HG03045 (cell line): ENCODE measurements around the gene THOC6.

Experiments
- ATAC-seq: cut with Tn5 transposase; IDR thresholded peaks from one replicate; pipeline ENCODE4 v1.9.1; 2021; ENCODE audit warnings: mild to moderate bottlenecking, moderate library complexity; ENCODE audit not compliant: unreplicated experiment

THOC6 gene

GRCh38 chr16:3023669-3024478 lies at the start of gene THOC6, which contains the start of gene HCFC1R1:
TSS of gene THOC6 (plus strand) at chr16:3024035. CDS start at chr16:3024327, 292 bp downstream.
TSS of gene HCFC1R1 (minus strand) at chr16:3023942. CDS start at chr16:3023941, 1 bp downstream.
- peak; percentile 67 for ATAC-seq

DNA sequence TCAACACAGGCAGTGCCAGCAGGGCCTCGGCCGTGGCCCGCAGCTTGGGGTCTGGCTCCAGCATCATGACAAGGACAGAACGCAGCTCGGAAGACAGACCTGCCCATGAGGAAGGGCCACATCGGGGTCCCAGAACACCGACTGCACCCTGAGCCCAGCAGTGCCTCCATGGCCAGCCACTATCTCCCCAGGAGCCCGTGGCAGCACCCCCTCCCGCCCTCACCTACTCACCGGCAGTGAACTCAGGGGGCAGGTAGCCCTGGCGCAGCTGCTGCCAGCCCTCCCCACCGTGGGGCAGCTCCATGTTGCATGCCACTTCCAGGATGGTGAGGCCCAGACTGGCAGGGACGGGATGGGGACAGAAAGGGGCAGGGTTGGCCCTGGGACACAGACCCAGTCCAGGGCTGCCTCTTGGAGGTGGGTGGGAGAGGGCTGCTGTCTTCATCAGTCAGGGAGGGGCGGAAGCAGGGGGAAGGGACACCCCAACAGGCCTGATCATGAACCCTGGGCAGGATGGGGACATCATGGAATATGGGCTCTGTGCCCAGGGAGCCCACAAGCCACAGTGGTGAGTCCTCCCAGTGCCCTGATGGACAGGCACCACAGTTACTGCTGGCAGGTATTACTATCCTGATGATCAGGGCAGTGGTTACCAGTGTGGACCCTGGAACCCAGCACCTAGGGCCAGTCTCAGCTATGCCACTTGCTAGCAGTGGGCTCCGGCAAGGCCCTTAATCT lies 49.3 kb upstream of the THOC6 start:
- no peak for ATAC-seq

GRCh38 chr16:2975161-2975795 lies 48.6 kb upstream of the THOC6 start:
- no peak for ATAC-seq

DNA sequence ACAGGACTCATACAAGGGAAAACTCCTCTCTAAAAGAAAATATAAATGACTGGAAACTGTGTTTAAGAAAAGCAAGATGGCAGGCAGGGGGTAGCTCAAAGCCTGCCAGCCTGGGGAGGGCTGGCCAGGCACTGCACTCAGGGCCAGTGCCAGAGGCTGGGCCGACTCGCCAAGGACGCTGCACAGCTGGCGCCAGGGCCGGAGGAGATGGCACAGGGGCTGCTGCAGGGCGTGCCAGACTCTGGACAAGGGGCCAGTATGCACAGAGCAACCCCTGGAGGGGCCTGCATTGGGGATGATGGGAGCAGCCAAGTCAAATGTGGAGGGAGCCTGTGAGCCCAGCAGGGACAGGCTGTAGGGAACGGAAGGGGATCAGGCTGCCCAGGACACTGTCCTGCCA lies 47.6 kb upstream of the THOC6 start:
- no peak for ATAC-seq

GRCh38 chr16:2976673-2977072 lies 47.2 kb upstream of the THOC6 start:
- no peak for ATAC-seq

DNA sequence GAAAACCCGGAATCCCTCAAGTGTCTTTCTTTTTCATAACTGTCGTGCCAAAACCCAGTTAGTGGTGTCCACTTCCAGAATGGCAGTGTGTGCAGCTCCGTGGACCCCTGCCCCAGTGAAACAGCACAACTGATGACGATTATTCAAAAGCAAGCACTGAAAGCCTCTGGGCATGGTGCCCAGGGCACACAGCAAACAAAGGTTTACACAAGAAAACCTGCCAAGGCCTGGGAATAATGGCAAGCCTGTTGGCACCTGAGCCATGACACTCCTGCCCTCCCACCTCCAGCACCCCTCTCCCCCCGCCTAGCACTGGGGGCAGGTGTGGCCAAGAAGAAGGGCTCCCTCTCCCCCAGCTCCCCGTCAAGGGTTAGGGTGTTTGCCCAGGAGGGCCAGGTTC lies 46.4 kb upstream of the THOC6 start:
- ATAC-seq, result no peak

GRCh38 chr16:2979669-2980226 lies 44.1 kb upstream of the THOC6 start:
- peak; percentile 1 for ATAC-seq

DNA sequence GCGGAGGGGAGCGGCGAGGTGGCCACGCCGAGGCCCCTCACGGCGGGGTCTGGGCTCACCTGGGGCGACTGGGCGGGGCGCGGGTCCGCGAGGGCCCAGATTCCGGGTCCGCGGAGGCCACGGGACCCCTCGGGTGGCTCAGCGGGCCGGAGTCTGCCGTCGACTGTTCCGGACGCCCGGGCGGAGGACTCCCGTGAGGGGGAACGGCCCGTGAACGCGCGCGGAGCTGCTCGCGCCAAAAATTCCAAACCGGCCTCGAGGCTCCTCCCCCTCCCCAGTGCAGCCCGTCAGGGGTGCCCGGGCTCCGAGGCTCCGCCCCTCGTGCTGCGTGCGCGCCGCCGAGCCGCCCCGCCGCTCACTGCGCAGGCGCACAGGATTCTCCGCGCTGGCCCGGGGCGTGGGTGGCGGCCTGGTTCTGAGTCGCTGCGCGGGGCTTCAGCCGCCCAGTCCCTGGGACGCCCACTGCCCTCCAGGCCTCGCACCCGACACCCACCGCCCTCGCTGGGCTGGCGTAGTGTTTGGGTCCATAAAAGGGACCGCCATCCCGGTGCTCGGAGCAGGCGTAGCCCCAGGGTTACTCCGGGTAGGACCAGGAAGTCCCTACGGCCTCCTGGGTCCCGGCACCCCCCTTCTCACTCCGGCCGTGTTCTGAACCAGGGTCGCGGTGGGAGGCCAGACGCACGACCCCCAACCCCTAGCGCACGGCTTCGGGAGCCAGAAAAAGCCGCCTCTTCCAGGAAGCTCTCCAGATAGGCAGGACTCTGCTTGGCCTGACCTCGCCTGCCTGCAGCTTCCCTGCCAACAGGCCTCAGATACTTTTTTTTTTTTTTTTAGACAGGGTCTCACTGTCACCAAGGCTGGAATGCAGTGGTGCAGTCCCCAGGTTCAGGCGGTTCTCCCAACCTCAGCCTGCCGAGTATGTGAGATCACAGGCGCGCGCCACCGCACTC lies 43.3 kb upstream of the THOC6 start, which contains the start of gene PKMYT1:
TSS of gene PKMYT1 (minus strand) at position 220 of the 950 bp plus-strand sequence. CDS start 789 bp downstream, outside the sequence.
- ATAC-seq, result peak; percentile 62

DNA sequence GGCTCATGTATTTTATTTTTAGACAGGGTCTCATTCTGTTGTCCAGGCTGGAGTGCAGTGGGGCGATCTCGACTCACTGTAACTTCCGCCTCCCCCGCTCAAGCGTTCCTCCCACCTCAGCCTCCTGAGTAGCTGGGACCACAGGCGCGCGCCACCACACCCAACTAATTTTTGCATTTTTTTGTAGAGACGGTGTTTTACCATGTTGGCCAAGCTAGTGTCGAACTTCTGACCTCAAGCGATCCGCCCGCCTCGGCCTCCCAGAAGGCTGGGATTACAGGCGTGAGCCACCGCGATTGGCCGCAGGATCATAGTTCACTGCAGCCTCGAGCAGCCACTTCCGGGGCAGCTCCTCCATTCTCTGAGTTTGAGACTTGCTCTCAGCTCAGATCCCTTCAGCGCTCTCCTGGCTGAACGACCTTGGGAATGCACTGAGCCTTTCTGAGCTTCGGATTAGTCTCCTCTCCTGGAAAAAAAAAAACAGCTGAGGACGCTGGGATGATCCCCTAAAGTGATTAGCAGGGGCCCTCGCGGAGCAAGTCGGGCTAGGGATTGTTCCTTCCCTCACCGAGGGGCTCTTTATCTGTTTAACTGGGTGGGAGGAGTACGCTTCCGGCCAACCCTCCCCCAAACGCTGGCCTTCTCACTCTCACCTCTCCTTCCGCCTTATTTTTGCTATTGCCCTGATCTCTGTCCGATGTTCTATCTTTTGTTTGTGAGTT lies 42.5 kb upstream of the THOC6 start:
- ATAC-seq, result no peak

- ATAC-seq, result no peak
These were observed 42.0 kb upstream of the THOC6 start for GRCh38 chr16:2981899-2982250.

DNA sequence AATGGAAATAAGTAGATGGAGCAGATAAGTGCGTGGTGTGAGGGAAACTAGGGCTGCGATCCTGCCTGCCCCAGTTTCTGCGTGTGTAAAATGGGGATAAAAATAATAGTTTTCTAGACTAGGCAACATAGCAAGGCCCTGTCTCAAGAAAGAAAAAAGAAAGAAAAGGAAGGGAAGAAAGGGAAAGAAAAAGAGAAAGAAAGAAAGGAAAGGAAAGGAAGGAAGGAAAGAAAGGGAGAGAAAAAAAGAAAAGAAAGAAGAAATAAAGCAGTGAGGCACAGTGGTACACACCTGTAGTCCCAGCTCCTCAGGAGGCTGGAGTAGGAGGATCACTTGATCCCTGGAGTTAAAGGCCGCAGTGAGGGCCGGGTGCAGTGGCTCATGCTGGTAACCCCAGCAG lies 41.4 kb upstream of the THOC6 start:
- ATAC-seq, result no peak

DNA sequence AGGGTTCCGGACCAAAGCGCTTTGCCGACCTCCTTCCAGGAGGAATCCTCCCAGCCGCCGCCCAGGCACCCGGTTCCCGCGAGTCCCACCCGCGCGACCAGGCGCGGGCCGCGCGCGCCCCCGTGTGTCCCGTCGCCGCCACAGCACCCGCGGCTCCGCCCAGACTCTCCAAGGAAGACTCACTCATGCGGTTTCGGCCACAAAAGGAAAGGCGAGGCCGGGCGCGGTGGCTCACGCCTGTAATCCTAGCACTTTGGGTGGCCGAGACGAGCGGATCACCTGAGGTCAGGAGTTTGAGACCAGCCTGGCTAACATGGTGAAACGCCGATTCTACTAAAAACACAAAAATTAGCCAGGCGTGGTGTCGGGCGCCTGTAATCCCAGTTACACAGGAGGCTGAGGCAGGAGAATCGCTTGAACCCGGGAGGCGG lies 40.1 kb upstream of the THOC6 start:
- no peak for ATAC-seq

DNA sequence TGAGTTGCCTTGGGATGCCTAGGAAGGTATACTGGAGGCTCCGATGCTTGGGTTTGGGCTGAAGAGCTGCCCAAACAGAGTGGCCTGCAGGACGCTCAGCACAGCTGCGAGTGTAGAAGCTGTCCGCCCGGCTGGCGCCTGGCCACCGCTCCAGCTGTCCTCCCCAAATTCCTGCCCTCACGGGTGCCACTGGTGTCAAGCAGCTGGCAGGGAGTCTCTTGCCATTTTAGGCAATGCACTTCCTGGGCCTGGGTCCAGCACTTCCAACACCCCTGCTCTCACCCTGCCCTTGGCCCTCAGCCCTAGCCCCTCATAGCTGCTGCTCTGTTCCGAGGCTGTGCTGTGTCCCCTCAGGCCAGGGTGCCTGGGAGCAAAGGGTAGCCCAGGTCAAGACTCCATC lies 38.4 kb upstream of the THOC6 start:
- ATAC-seq, result no peak

GRCh38 chr16:2985893-2986355 lies 37.9 kb upstream of the THOC6 start:
- ATAC-seq, result no peak

GRCh38 chr16:2986623-2987188 lies 37.1 kb upstream of the THOC6 start:
- ATAC-seq, result no peak

GRCh38 chr16:2987286-2987685 lies 36.5 kb upstream of the THOC6 start:
- ATAC-seq, result no peak

DNA sequence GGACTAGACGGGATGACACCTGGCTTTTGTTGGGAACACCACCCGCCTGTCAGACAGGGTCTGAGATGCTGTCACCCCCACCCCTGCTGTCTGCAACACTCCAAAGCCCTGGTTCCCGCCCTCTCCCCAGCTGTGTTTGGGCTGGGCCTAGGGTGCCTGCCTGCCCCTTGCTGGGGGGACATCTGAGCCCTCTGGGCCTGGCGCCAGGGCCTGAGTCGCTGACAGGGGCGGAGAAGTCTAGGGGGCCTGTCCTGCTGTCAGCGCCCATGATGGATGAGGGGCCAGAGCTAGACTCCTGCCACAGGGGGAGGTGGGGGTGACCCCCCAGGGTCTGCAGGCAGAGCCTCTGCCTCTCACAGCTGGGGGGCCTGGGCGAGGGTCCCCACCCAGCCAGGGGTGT lies 36.0 kb upstream of the THOC6 start:
- no peak for ATAC-seq

DNA sequence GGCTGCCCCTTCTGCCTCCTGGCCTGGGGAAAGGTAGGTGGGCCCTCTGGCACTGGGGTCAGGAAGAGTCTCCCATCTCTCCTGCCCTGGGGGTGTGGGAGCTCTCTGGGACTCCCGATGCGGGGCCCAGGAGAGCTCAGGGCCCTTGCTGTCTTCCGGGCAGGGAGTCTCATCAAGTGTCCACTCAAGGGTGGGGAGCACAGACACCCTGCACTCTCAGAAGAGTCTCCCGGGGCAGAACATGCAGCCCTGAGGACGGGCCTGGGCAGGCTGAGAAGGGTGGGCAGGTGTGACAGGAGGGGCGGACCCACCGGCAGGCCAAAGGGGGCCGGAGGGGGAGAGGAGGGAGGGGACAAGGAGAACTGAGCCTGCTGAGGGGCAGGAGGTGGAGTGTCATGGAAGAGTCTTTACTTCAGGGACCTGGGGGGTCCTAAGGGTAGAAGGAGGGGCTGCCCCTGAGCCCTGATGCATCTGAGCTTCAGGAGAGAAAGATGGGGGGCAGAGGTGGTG lies 35.2 kb upstream of the THOC6 start:
- no peak for ATAC-seq

DNA sequence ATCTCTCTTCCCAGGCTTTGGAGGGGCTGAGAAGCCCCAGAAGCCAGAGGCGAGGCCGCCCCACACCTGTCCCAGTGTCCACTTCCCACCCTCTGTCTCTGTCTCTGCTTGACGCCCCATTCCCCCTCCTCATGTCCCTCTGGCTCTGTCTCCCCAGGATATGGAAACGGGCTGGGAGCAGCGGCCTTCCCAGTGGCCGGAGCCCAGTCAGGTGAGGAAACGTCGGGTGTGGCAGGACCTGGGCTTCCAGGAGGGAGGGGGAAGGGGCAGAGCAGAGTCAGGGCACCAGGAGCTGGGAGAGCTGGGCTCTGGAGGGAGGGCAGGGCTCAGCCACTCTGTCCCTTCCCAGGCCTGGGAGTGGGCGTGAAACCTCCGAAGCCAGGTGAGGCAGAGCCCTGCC lies 32.9 kb upstream of the THOC6 start:
- no peak for ATAC-seq
